Naive thymus-derived CD4-positive, alpha-beta T cell (primary cell): ENCODE results near the gene GNG14. TPM values are rescaled to one million over a fixed set of nuclear protein-coding genes. Genes with fewer than 3 reads are reported as not detected.
A peak's percentile ranks its signal among the peaks of the same experiment; 100 is the strongest.

Experiments
- ATAC-seq: fragments of 150-1000 bp; cut with Tn5 transposase; 2 replicates; pipeline ENCODE4 v1.10.0; 2021; ENCODE audit warnings: mild to moderate bottlenecking, moderate library complexity
- CTCF ChIA-PET: fragments of 350-600 bp; sonication (Branson Sonifier 250); formaldehyde crosslinking; loops from one replicate; lab custom pipeline; 2021; ENCODE audit warnings: antibody characterized with exemption; lab: Charles Lee
- POLR2A ChIA-PET: fragments of 350-600 bp; sonication (Branson Sonifier 250); formaldehyde crosslinking; loops from one replicate; lab custom pipeline; 2021; ENCODE audit warnings: antibody characterized with exemption, inconsistent platforms; lab: Charles Lee
- DNase-seq, 9 donors: peaks; one replicate each; pipeline versions ENCODE4 v3.0.0 to v3.0.0-alpha.2; 2020 to 2022; ENCODE audit warnings: mixed read lengths in 1 of 9
- H3K27ac ChIP-seq: one replicate; pipeline ENCODE4 v1.7.0; 2013; ENCODE audit warnings: mild to moderate bottlenecking, low read depth, low read length, moderate library complexity
- H3K27me3 ChIP-seq, 2 donors: one replicate each; pipeline ENCODE4 v1.7.0; 2013; ENCODE audit warnings: low read length in 2 of 2, mild to moderate bottlenecking in 2 of 2, moderate library complexity in 2 of 2; ENCODE audit not compliant: control insufficient read depth in 2 of 2, insufficient read depth in 2 of 2
- H3K36me3 ChIP-seq, 3 experiments: 1 replicate in 2 of 3; 2 replicates in 1 of 3; pipeline ENCODE4 v1.7.0; 2013; ENCODE audit warnings: low read length in 3 of 3, mild to moderate bottlenecking in 3 of 3, moderate library complexity in 1 of 3; ENCODE audit not compliant: insufficient read depth in 3 of 3, control insufficient read depth in 2 of 3
- H3K4me1 ChIP-seq, 2 donors: one replicate each; pipeline ENCODE4 v1.7.0; 2013; ENCODE audit warnings: low read length in 2 of 2, mild to moderate bottlenecking in 2 of 2, moderate library complexity in 1 of 2; ENCODE audit not compliant: control insufficient read depth in 2 of 2, insufficient read depth in 2 of 2
- H3K4me3 ChIP-seq: 2 replicates; pipeline ENCODE4 v1.7.0; 2013; ENCODE audit warnings: mild to moderate bottlenecking, low read length
- H3K9me3 ChIP-seq, 3 experiments: 1 replicate in 2 of 3; 2 replicates in 1 of 3; pipeline ENCODE4 v1.7.0; 2013; ENCODE audit warnings: low read length in 3 of 3; ENCODE audit not compliant: control insufficient read depth in 2 of 3
- H3K27ac Mint-ChIP-seq, 9 donors: one replicate each; pipeline ENCODE4 v1.8.0; 2020 to 2022; ENCODE audit warnings: mixed read lengths in 9 of 9, mild to moderate bottlenecking in 8 of 9, moderate library complexity in 5 of 9, inconsistent platforms in 2 of 9
- H3K27me3 Mint-ChIP-seq, 5 donors: one replicate each; pipeline ENCODE4 v1.8.0; 2021 to 2022; ENCODE audit warnings: mixed read lengths in 5 of 5, mild to moderate bottlenecking in 1 of 5
- H3K36me3 Mint-ChIP-seq, 5 donors: one replicate each; pipeline ENCODE4 v1.8.0; 2020 to 2022; ENCODE audit warnings: mixed read lengths in 5 of 5, mild to moderate bottlenecking in 3 of 5, inconsistent platforms in 1 of 5
- H3K4me1 Mint-ChIP-seq, 7 donors: one replicate each; pipeline ENCODE4 v1.8.0; 2020 to 2022; ENCODE audit warnings: mixed read lengths in 7 of 7, mild to moderate bottlenecking in 3 of 7, inconsistent platforms in 1 of 7
- H3K4me3 Mint-ChIP-seq, 10 donors: one replicate each; pipeline ENCODE4 v1.8.0; 2020 to 2022; ENCODE audit warnings: mild to moderate bottlenecking in 10 of 10, mixed read lengths in 10 of 10, moderate library complexity in 6 of 10, inconsistent platforms in 2 of 10
- H3K9me3 Mint-ChIP-seq, 11 donors: one replicate each; pipeline ENCODE4 v1.8.0; 2020 to 2022; ENCODE audit warnings: mixed read lengths in 11 of 11, mild to moderate bottlenecking in 4 of 11, inconsistent platforms in 1 of 11, moderate library complexity in 1 of 11
- intact Hi-C, 2 donors: fragments of 100-400 bp; cut with micrococcal nuclease; formaldehyde crosslinking; loops; one replicate each; pipeline ENCODE4 v1.15.1; 2023
- polyA plus RNA-seq, 2 donors: library from polyadenylated mRNA; unstranded; fragments of 300-500 nt; fragmentation: Illumina TruSeq; gene quantifications; one replicate each; pipeline ENCODE4 v1.2.3, GENCODE V29; 2021
- total RNA-seq, 6 experiments: library from RNA in 5 of 6; stranded (reverse) in 5 of 6; gene quantifications; 1 replicate in 5 of 6; 2 replicates in 1 of 6; pipeline ENCODE4 v1.2.3 and lab custom pipeline; 2021 to 2026

GNG14 gene
- total and polyA plus RNA-seq, 7 experiments from 2014 or later, result not detected

GRCh38 chr19:12669270-12670158, 18.3 kb upstream of the GNG14 start:
- no peaks in the 10 kb centered on the region for H3K27me3 Mint-ChIP-seq
- CTCF ChIA-PET, result interaction anchor here (0.6 to 2.5 kb wide), 8 partner anchors 8 to 123 kb away, joined by 3 to 7 read pairs (median 3); partner anchors contain the start of genes ZNF490 and ZNF791
- no peaks in the 10 kb centered on the region for H3K27me3 ChIP-seq
- no peaks in the 10 kb centered on the region for H3K9me3 ChIP-seq
- peaks cover 0 to 40% (median 0%) of the 10 kb centered on the region in 3 experiments for H3K36me3 ChIP-seq
- peaks cover 0 to 17% (median 9%) of the 10 kb centered on the region in 5 donors for H3K36me3 Mint-ChIP-seq
- DNase-seq (peak; percentile 62 to 83 (median 78)), ATAC-seq (peak; percentile 62)
- POLR2A ChIA-PET, result interaction anchor here (0.6 to 2.4 kb wide), 18 partner anchors 8 to 426 kb away, joined by 3 to 11 read pairs (median 4); partner anchors contain the start of genes DHPS, FBXW9, GET3 and TRIR
- peak overlapping the region; percentile 97 to 100 (median 100) for H3K27ac Mint-ChIP-seq
- H3K27ac ChIP-seq, result peak overlapping the region; percentile 99
- intact Hi-C loops, result loop anchor here (1.0 to 10.0 kb wide), 9 partner anchors 12 to 875 kb away; partner anchors contain the start of genes DHPS (in 2 of the 2), ZNF563 (in 2 of the 2), GET3 (in 1 of the 2) and TNPO2 (in 1 of the 2)
- peaks cover 31 to 65% (median 49%) of the 10 kb centered on the region in 7 donors for H3K4me1 Mint-ChIP-seq
- H3K4me1 ChIP-seq, result peaks cover 36 to 38% of the 10 kb centered on the region in 2 donors
- H3K9me3 Mint-ChIP-seq, result no peaks in the 10 kb centered on the region
- H3K4me3 ChIP-seq, result peak overlapping the region; percentile 84
- peak overlapping the region; percentile 91 to 100 (median 98) for H3K4me3 Mint-ChIP-seq

- ChIA-PET POLR2A (interaction anchor here (0.7 to 2.4 kb wide), 9 partner anchors 10 to 425 kb away, joined by 3 to 10 read pairs (median 3); partner anchors contain the start of genes FBXW9 and TRIR), CTCF (interaction anchor here (0.7 to 3.7 kb wide), 5 partner anchors 30 to 106 kb away, joined by 3 to 32 read pairs (median 3); partner anchors contain the start of genes ZNF490 and ZNF791)
- Histone ChIP-seq H3K27me3 (no peaks in the 10 kb centered on the region), H3K4me1 (peaks cover 28 to 31% of the 10 kb centered on the region in 2 donors), H3K27ac (peak overlapping the region; percentile 99), H3K36me3 (peaks cover 0 to 47% (median 0%) of the 10 kb centered on the region in 3 experiments), H3K9me3 (no peaks in the 10 kb centered on the region), H3K4me3 (peak overlapping the region; percentile 84)
- no peak for ATAC-seq
- Mint-ChIP-seq H3K36me3 (peaks cover 0 to 16% (median 10%) of the 10 kb centered on the region in 5 donors), H3K4me3 (peak overlapping the region; percentile 91 to 100 (median 98)), H3K27ac (peak overlapping the region; percentile 28 to 100 (median 100)), H3K4me1 (peaks cover 25 to 57% (median 44%) of the 10 kb centered on the region in 7 donors), H3K27me3 (no peaks in the 10 kb centered on the region), H3K9me3 (no peaks in the 10 kb centered on the region)
- peak in 1 of 9 donors; percentile 16 for DNase-seq
- intact Hi-C loops, result no loop called here
These were observed 17.5 kb upstream of the GNG14 start for GRCh38 chr19:12670159-12670928.

GRCh38 chr19:12672744-12673143, 15.1 kb upstream of the GNG14 start:
- CTCF ChIA-PET, result interaction anchor here (0.5 to 3.7 kb wide), 10 partner anchors 9 to 123 kb away, joined by 3 to 32 read pairs (median 3); partner anchors contain the start of genes DHPS and ZNF564
- Histone ChIP-seq H3K4me1 (peaks cover 16 to 25% of the 10 kb centered on the region in 2 donors), H3K27me3 (no peaks in the 10 kb centered on the region), H3K4me3 (no peak overlapping the region), H3K9me3 (no peaks in the 10 kb centered on the region), H3K27ac (no peak overlapping the region), H3K36me3 (peaks cover 10 to 67% (median 18%) of the 10 kb centered on the region in 3 experiments)
- H3K36me3 Mint-ChIP-seq, result peaks cover 0 to 22% (median 15%) of the 10 kb centered on the region in 5 donors
- intact Hi-C loops, result loop anchor here (1.0 kb wide), 3 partner anchors 32 to 470 kb away; no protein-coding TSS in a partner anchor
- H3K4me1 Mint-ChIP-seq, result peaks cover 28 to 48% (median 36%) of the 10 kb centered on the region in 7 donors
- POLR2A ChIA-PET, result interaction anchor here (1.3 kb wide), 1 partner anchor 8 kb away, joined by 13 read pairs; the partner anchor contains the start of gene DHPS
- H3K27me3 Mint-ChIP-seq, result no peaks in the 10 kb centered on the region
- no peak overlapping the region for H3K4me3 Mint-ChIP-seq
- no peak overlapping the region for H3K27ac Mint-ChIP-seq
- DNase-seq (no peak), ATAC-seq (no peak)
- peaks cover 0 to 3% (median 0%) of the 10 kb centered on the region in 11 donors for H3K9me3 Mint-ChIP-seq

- H3K4me1 Mint-ChIP-seq, result peaks cover 20 to 37% (median 29%) of the 10 kb centered on the region in 7 donors
- intact Hi-C loops, result no loop called here
- Histone ChIP-seq H3K36me3 (peaks cover 18 to 82% (median 19%) of the 10 kb centered on the region in 3 experiments), H3K27me3 (no peaks in the 10 kb centered on the region), H3K27ac (no peak overlapping the region), H3K4me1 (peaks cover 5 to 26% of the 10 kb centered on the region in 2 donors), H3K9me3 (no peaks in the 10 kb centered on the region), H3K4me3 (no peak overlapping the region)
- DNase-seq (no peak), ATAC-seq (no peak)
- CTCF ChIA-PET, result interaction anchor here (1.0 kb wide), 1 partner anchor 70 kb away, joined by 3 read pairs; no protein-coding TSS in a partner anchor
- H3K27me3 Mint-ChIP-seq, result no peaks in the 10 kb centered on the region
- peaks cover 0 to 32% (median 24%) of the 10 kb centered on the region in 5 donors for H3K36me3 Mint-ChIP-seq
- POLR2A ChIA-PET, result no interaction called here
- H3K27ac Mint-ChIP-seq, result no peak overlapping the region
- peaks cover 0 to 5% (median 0%) of the 10 kb centered on the region in 11 donors for H3K9me3 Mint-ChIP-seq
- H3K4me3 Mint-ChIP-seq, result no peak overlapping the region
These were observed 12.4 kb upstream of the GNG14 start for GRCh38 chr19:12675399-12675798.

- H3K27ac ChIP-seq, result no peak overlapping the region
- peaks cover 6 to 22% of the 10 kb centered on the region in 2 donors for H3K4me1 ChIP-seq
- H3K36me3 Mint-ChIP-seq, result peaks cover 0 to 33% (median 25%) of the 10 kb centered on the region in 5 donors
- H3K4me3 ChIP-seq, result no peak overlapping the region
- peaks cover 22 to 37% (median 30%) of the 10 kb centered on the region in 7 donors for H3K4me1 Mint-ChIP-seq
- intact Hi-C loops, result loop anchor here in 1 of 2 donors (1.0 kb wide), 2 partner anchors 120 to 171 kb away; no protein-coding TSS in a partner anchor
- H3K36me3 ChIP-seq, result peaks cover 18 to 82% (median 19%) of the 10 kb centered on the region in 3 experiments
- H3K9me3 Mint-ChIP-seq, result peaks cover 0 to 5% (median 0%) of the 10 kb centered on the region in 11 donors
- H3K27me3 ChIP-seq, result no peaks in the 10 kb centered on the region
- DNase-seq, result peak in 1 of 9 donors; percentile 12
- H3K9me3 ChIP-seq, result no peaks in the 10 kb centered on the region
- H3K27ac Mint-ChIP-seq, result peak overlapping the region in 4 of 9 donors; percentile 41 to 79 (median 66)
- ATAC-seq, result no peak
- CTCF ChIA-PET, result interaction anchor here (0.7 to 2.1 kb wide), 2 partner anchors 171 to 475 kb away, joined by 3 to 12 read pairs; no protein-coding TSS in a partner anchor
- no peaks in the 10 kb centered on the region for H3K27me3 Mint-ChIP-seq
- H3K4me3 Mint-ChIP-seq, result no peak overlapping the region
- POLR2A ChIA-PET, result interaction anchor here (0.5 to 2.9 kb wide), 3 partner anchors 9 to 275 kb away, joined by 3 to 8 read pairs (median 6); partner anchors contain the start of genes JUNB, MAN2B1 and WDR83
These were observed 11.9 kb upstream of the GNG14 start for GRCh38 chr19:12675940-12676339.
